AG04450 (cell line): ENCODE measurements around the gene EP400. TPM values are rescaled to one million over a fixed set of nuclear protein-coding genes. Genes with fewer than 3 reads are reported as not detected.
"Not testable (repeated sequence)": the region's sequence is repeated elsewhere in the genome, so short reads cannot be mapped to it uniquely, and the experiment has no call there.

Experiments
- CTCF ChIA-PET: fragments of 300-600, 350-600 bp; formaldehyde crosslinking; extraction: SDS; loops from one replicate; lab custom pipeline; 2022; ENCODE audit warnings: antibody characterized with exemption, inconsistent platforms; lab: Charles Lee
- POLR2A ChIA-PET: fragments of 350-600 bp; formaldehyde crosslinking; extraction: SDS; loops from one replicate; lab custom pipeline; 2021; ENCODE audit warnings: antibody characterized with exemption, inconsistent platforms; lab: Yijun Ruan, JAX
- DNase-seq: peaks from one replicate; pipeline ENCODE4 v3.0.0-alpha.2; 2011; ENCODE audit warnings: low read depth, low spot score
- H3K27ac ChIP-seq: one replicate; pipeline ENCODE4 v1.5.1; 2012; ENCODE audit warnings: low read depth, low read length, control low read depth
- H3K27me3 ChIP-seq: one replicate; pipeline ENCODE4 v1.6.0; 2012; ENCODE audit warnings: low read length; ENCODE audit not compliant: control insufficient read depth, insufficient read depth
- H3K4me3 ChIP-seq: 2 replicates; pipeline ENCODE4 v1.5.1; 2011; ENCODE audit warnings: mild to moderate bottlenecking, low read depth, low read length, control low read depth
- H3K9me3 ChIP-seq: 2 replicates; pipeline ENCODE4 v1.5.1; 2012; ENCODE audit warnings: low read length; ENCODE audit not compliant: control insufficient read depth, insufficient read depth
- polyA plus RNA-seq: library from polyadenylated mRNA; depleted of rRNA; stranded (reverse); fragments of >200 nt; gene quantifications from 2 replicates; pipeline ENCODE4 v1.2.3, GENCODE V29; 2011
- TF ChIP-seq, protein P1 (sequence below): IDR thresholded peaks from 2 replicates; pipeline ENCODE4 v1.5.1; 2011; ENCODE audit warnings: low read depth, low read length, control low read depth, inconsistent platforms

EP400 gene
- polyA plus RNA-seq, 1 experiment, result 5.4 TPM

DNA sequence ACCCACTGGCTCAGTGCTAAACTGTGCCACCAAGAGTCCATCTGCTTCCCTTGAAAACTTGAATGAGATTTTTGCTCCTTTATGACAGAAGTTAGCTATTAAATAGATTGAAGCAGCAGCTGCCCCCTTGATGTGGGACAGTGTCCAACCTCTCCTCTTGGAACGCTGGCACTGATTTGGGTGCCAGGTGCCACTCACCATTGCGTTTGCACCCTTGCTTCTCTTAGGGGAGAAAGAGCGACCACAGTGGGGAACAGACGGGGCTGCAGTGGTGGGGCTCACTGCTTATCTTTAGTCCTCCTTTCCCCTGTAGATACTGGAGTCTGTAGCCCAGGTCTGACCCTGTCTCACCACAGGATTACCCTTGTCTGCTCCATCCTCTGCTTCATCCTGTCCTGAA, 9.4 kb downstream of the EP400 start:
- DNase-seq, result no peak
- POLR2A ChIA-PET, result no interaction called here
- no peaks in the 10 kb centered on the region for H3K9me3 ChIP-seq
- H3K27me3 ChIP-seq, result no peaks in the 10 kb centered on the region
- no peak overlapping the region for H3K4me3 ChIP-seq
- TF ChIP-seq, protein P1, sequence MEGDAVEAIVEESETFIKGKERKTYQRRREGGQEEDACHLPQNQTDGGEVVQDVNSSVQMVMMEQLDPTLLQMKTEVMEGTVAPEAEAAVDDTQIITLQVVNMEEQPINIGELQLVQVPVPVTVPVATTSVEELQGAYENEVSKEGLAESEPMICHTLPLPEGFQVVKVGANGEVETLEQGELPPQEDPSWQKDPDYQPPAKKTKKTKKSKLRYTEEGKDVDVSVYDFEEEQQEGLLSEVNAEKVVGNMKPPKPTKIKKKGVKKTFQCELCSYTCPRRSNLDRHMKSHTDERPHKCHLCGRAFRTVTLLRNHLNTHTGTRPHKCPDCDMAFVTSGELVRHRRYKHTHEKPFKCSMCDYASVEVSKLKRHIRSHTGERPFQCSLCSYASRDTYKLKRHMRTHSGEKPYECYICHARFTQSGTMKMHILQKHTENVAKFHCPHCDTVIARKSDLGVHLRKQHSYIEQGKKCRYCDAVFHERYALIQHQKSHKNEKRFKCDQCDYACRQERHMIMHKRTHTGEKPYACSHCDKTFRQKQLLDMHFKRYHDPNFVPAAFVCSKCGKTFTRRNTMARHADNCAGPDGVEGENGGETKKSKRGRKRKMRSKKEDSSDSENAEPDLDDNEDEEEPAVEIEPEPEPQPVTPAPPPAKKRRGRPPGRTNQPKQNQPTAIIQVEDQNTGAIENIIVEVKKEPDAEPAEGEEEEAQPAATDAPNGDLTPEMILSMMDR, result no peak
- CTCF ChIA-PET, result no interaction called here
- no peak overlapping the region for H3K27ac ChIP-seq

DNA sequence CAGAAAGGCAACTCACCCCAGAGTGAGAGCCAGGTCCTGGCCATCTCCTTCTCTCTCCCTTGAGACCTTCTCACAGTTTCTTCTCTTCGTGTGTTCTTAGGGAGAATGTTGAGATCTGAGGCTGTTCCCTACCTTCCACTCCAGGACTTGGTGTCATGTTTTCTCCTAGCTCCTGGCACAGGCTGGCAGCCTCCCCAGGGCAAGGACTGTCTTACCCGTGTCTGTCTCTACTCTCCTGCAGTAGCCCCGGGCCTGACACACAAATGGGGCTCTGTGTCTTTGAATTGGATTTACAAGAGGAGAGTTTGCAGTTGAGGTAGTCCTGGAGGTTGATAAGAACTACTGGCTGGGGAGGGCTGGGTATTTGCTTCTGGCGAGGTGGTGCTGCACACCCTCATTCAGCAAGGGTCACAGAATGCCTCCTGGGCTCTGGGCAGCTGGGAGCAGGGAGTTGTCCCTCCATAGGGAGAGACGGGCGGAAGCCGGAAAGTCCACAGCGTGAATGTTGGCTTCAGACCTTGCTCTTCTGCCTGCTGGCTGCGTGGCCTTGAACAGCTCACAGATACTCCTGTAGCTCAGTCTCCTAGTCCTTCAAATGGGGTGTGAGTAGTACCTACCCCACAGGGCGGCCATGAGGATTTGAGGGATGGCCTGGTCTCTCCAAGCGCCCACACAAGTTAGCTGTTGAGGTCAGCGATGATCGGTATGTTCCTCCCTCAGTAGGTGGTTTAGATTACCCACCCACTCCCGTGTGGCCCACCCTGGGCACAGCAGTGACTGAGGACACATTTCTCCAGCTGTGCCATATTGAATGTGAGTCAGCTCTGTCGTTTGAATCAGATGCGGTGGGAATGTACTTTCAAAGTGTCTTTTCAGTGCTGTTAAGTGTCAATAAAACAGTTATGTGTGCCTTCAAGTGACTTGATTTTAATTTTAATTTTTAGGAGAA, 10.2 kb downstream of the EP400 start:
- no peaks in the 10 kb centered on the region for H3K27me3 ChIP-seq
- ChIA-PET POLR2A (no interaction called here), CTCF (no interaction called here)
- DNase-seq, result no peak
- H3K4me3 ChIP-seq, result no peak overlapping the region
- TF ChIP-seq, protein P1, result no peak
- no peaks in the 10 kb centered on the region for H3K9me3 ChIP-seq
- no peak overlapping the region for H3K27ac ChIP-seq

DNA sequence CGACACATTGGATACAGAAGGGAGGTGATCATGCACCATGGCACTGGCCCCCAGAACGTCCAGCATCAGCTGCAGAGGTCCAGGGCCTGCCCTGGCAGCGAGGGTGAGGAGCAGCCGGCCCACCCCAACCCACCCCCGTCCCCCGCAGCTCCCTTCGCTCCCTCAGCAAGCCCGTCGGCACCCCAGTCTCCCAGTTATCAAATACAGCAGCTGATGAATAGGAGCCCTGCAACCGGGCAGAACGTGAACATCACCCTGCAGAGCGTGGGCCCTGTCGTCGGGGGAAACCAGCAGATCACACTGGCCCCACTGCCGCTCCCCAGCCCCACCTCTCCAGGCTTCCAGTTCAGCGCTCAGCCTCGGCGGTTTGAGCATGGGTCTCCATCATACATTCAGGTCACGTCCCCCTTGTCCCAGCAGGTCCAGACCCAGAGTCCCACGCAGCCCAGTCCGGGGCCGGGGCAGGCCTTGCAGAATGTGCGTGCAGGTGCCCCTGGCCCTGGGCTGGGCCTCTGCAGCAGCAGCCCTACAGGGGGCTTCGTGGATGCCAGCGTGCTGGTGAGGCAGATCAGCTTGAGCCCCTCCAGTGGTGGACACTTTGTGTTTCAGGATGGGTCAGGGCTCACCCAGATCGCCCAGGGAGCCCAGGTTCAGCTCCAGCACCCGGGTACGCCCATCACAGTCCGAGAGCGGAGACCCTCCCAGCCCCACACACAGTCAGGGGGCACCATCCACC, 11.0 kb downstream of the EP400 start:
- H3K27ac ChIP-seq, CTCF ChIA-PET, POLR2A ChIA-PET, DNase-seq, H3K4me3 ChIP-seq, H3K27me3 ChIP-seq, H3K9me3 ChIP-seq: not testable (repeated sequence)

DNA sequence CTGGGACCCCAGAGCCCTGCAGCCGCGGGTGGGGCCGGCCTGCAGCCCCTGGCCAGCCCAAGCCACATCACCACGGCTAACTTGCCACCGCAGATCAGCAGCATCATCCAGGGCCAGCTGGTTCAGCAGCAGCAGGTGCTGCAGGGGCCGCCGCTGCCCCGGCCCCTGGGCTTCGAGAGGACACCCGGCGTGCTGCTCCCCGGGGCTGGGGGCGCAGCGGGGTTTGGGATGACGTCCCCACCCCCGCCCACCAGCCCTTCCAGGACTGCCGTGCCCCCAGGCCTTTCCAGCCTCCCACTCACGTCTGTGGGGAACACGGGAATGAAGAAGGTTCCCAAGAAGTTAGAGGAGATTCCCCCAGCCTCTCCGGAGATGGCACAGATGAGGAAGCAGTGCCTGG, 11.6 kb downstream of the EP400 start:
- H3K27me3 ChIP-seq, DNase-seq, H3K27ac ChIP-seq, CTCF ChIA-PET, POLR2A ChIA-PET, H3K4me3 ChIP-seq, H3K9me3 ChIP-seq: not testable (repeated sequence)

DNA sequence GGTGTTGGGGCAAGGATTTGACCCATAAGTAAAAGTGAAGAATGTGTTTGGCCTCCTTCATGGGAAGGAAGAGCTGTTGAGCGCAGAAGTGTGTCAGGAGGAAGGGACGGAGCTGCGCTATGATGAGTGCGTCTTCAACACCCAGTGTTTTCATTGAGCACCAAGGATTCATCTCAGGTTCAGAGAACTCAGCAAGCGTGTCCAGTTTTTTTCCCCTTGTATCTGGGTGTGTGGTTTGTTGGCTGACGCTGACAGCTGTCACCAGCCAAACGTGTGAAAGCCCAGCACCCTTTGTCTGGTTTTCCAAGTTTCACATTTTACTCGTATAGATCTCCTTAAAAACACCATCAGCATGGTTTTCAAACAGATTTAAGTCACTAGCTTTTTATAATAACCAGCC, 12.3 kb downstream of the EP400 start:
- TF ChIP-seq, protein P1, result no peak

DNA sequence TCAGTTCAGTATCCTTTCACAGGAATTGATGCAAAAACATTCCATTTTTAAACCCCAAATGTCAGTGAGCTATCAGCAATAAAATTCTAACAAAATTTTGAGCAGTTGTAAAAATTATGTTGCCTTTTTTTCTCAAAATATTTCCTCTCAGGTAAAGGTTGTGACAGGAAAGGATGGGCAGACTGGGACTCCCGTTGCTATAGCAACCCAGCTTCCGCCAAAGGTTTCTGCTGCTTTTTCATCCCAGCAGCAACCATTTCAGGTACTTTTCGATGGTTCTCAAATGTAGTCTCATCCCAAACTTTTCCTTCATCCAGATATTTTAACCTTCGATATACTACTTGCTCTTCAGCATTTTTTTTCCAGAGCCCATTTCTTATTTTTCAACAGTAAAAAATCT, 13.6 kb downstream of the EP400 start:
- TF ChIP-seq, protein P1, result no peak
- H3K4me3 ChIP-seq, result no peak overlapping the region
- no peak overlapping the region for H3K27ac ChIP-seq
- ChIA-PET POLR2A (no interaction called here), CTCF (no interaction called here)
- no peak for DNase-seq
- H3K27me3 ChIP-seq, result no peaks in the 10 kb centered on the region
- no peaks in the 10 kb centered on the region for H3K9me3 ChIP-seq

More for the DNA sequence above, 12.3 kb downstream of the EP400 start:
- H3K27me3 ChIP-seq, result no peaks in the 10 kb centered on the region
- DNase-seq, result no peak
- no peak overlapping the region for H3K27ac ChIP-seq
- POLR2A ChIA-PET, result no interaction called here
- CTCF ChIA-PET, result no interaction called here
- H3K9me3 ChIP-seq, result no peaks in the 10 kb centered on the region
- no peak overlapping the region for H3K4me3 ChIP-seq
